AG09319 (cell line): ENCODE data around the gene SPTB.
"Not testable (repeated sequence)": the region's sequence is repeated elsewhere in the genome, so short reads cannot be mapped to it uniquely, and the experiment has no call there.

Experiments
- DNase-seq: peaks from one replicate; pipeline ENCODE4 v3.0.0-alpha.2; 2010; ENCODE audit warnings: low read depth; ENCODE audit errors: extremely low read depth
- TF ChIP-seq, protein P1 (sequence below): IDR thresholded peaks from 2 replicates; pipeline ENCODE4 v1.5.1; 2011; ENCODE audit warnings: low read depth, mild to moderate bottlenecking, inconsistent platforms, low read length, moderate library complexity

The SPTB gene

DNA sequence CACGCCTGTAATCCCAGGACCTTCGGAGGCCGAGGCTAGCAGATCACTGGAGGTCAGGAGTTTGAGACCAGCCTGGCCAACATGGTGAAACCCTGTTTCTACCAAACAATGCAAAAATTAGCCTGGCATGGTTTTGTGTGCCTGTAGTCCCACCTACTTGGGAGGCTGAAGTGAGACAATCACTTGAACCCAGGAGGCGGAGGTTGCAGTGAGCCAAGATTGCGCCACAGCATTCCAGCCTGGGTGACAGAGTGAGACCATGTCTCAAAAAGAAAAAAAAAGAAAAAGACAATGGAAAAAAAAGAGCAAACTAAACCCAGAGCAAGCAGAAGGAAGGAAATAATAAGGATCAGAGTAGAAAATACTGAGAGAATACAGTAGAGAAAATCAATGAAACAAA lies 39.9 kb upstream of the SPTB start:
- DNase-seq = no peak
- TF ChIP-seq, protein P1, sequence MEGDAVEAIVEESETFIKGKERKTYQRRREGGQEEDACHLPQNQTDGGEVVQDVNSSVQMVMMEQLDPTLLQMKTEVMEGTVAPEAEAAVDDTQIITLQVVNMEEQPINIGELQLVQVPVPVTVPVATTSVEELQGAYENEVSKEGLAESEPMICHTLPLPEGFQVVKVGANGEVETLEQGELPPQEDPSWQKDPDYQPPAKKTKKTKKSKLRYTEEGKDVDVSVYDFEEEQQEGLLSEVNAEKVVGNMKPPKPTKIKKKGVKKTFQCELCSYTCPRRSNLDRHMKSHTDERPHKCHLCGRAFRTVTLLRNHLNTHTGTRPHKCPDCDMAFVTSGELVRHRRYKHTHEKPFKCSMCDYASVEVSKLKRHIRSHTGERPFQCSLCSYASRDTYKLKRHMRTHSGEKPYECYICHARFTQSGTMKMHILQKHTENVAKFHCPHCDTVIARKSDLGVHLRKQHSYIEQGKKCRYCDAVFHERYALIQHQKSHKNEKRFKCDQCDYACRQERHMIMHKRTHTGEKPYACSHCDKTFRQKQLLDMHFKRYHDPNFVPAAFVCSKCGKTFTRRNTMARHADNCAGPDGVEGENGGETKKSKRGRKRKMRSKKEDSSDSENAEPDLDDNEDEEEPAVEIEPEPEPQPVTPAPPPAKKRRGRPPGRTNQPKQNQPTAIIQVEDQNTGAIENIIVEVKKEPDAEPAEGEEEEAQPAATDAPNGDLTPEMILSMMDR = no peak

DNA sequence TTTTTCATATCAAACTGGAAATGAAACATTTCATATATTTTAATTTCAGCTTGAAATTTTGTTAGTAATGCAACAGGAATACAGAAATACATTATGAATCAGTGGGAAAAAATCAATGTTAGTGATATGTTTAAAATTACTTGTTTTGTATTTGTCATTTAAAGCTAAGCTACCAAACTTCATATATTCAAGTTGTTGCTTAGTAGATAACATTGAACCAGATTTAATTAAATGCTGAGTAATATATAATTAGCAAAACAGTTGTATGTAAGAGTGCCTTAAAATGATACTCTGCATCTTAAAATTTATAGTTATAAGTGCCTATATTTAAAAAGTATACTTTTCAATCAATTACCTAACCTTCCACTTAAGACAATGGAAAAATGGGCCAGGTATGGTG lies 39.5 kb upstream of the SPTB start:
- TF ChIP-seq, protein P1 = no peak
- no peak for DNase-seq

DNA sequence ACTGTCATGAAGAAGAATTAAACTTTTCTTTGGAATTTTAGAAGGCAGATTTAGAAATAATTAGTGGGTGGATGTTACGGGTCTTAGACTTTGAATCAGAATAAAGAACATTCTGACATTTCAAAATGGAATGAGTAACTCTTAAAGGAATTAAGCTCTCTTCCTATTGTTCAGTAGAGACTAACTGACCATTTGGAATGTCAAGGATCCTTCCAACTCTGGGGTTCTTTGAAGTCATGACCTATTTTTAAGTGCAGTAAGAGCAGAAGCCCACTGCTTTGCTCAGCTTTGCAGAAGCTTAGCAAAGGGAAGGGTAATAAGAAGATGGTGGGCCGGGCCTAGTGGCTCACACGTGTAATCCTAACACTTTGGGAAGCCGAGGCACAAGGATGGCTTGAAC lies 38.5 kb upstream of the SPTB start:
- no peak for DNase-seq
- TF ChIP-seq, protein P1 = no peak

DNA sequence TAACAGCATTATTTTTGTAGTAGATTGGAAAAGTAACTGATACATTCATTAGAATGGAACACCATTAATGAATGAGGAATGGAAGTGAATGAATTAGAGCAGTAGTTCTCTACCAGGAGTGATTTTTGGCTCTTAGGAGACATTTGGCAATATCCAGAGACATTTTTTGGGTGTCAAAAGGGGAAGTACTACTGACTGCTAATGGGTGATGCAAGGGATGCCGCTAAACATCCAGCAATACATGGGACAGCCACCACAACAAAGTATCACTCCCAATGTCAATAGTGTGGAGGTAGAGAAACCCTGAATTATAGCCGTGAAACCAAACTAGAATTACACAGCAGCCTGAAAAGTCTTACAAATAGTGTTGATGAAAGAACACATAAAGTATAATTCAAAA lies 36.1 kb upstream of the SPTB start:
- DNase-seq = no peak
- TF ChIP-seq, protein P1 = no peak

DNA sequence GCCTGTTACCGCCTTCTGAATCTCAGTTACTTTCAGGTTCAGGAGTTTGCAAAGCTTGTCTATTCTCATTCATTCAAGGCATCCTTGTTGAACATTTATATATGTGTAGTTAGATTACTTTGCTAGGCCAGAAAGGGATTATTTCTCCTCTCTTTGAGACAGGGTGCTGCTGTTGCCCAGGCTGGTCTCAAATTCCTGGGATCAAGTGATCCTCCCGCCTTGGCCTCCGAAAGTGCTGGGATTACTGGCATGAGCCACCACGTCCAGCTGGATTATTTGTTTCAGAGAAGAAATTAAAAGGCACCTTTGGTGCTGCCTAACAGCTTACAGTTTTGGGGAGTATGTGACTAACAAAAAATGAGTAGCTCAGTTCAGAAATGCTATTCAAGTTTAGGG lies 35.3 kb upstream of the SPTB start:
- TF ChIP-seq, protein P1 = no peak

DNA sequence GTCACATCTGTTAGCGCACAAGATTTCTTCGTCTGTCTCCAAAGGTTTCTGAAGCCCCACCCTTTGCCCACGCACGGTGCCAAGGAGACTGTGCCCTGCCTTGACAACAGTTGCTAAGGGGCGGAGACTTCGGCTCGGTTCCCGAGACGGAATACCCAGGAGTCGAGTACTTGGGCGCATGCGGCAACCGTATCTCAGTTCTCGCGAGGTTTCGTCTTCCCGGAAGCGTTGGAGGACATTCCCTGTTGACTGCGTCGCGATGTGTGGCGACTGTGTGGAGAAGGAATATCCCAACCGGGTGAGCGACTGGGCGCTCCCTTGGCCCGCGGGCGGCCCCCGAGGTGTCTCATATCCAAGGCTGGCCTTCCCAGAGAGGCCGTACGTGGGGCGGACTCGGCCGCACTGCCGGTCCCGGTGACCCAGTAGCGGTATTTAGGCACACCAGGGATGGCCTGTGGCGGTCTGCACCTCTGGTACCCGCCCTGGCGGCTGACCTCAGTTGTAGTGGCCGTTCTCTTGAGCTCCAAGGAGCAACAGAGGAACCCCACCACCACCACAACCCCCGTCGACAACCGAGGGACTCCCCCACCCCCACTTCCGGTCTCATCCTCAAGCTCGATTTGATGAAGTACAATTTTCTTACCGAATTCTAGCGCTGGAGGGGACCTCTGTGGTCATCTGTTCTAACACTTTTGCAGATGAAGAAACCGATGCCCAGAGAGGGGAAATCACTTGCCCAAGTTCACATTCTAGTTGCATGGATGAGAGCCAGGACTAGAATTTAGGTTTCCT lies 34.7 kb upstream of the SPTB start, which contains the start of gene CHURC1:
Gene CHURC1, plus strand, starts transcription at position 219 of the 792 bp plus-strand sequence. Its CDS starts 41 bp downstream, at position 260.
- DNase-seq = peak; percentile 96
- TF ChIP-seq, protein P1 = no peak

More for the DNA sequence above, 35.3 kb upstream of the SPTB start:
- DNase-seq = no peak

DNA sequence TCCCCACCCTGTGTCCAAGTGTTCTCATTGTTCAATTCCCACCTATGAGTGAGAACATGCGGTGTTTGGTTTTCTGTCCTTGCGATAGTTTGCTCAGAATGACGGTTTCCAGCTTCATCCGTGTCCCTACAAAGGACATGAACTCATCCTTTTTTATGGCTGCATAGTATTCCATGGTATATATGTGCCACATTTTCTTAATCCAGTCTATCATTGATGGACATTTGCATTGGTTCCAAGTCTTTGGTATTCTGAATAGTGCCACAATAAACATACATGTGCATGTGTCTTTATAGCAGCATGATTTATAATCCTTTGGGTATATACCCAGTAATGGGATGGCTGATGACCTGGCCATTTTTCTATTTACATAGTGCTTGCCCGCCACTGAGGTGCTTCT lies 33.8 kb upstream of the SPTB start:
- not testable (repeated sequence) for DNase-seq

DNA sequence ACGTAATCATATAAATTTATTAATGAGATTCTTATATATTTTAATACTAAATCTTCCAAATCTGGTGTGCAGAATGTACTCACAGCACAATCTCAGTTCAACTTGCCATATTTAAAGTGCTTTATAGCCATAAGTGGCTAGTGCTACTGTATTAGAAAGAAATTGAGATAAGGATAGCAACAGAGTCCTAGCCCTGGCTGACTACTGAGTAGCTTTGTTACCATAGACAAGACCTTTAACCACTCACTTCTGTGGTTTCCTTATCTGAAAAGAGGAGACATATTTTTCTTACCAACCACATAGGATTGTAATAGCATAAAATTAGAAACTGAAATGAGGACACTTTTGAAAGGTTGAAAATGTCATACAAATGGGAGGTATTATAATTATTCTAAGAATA lies 32.6 kb upstream of the SPTB start:
- TF ChIP-seq, protein P1 = no peak
- DNase-seq = no peak
